GM08714 (cell line): ENCODE data around the gene MOV10L1.

Source experiments
- H3K4me3 ChIP-seq: fragments of 200-500 bp; sonication (Bioruptor generic); 2 replicates; pipeline ENCODE4 v1.5.1; 2014; ENCODE audit warnings: mild to moderate bottlenecking, low read length, inconsistent platforms
- ZNF274 ChIP-seq: IDR thresholded peaks from 2 replicates; pipeline ENCODE4 v1.6.1; 2012; ENCODE audit warnings: mild to moderate bottlenecking, low read depth, low read length

The MOV10L1 gene

DNA sequence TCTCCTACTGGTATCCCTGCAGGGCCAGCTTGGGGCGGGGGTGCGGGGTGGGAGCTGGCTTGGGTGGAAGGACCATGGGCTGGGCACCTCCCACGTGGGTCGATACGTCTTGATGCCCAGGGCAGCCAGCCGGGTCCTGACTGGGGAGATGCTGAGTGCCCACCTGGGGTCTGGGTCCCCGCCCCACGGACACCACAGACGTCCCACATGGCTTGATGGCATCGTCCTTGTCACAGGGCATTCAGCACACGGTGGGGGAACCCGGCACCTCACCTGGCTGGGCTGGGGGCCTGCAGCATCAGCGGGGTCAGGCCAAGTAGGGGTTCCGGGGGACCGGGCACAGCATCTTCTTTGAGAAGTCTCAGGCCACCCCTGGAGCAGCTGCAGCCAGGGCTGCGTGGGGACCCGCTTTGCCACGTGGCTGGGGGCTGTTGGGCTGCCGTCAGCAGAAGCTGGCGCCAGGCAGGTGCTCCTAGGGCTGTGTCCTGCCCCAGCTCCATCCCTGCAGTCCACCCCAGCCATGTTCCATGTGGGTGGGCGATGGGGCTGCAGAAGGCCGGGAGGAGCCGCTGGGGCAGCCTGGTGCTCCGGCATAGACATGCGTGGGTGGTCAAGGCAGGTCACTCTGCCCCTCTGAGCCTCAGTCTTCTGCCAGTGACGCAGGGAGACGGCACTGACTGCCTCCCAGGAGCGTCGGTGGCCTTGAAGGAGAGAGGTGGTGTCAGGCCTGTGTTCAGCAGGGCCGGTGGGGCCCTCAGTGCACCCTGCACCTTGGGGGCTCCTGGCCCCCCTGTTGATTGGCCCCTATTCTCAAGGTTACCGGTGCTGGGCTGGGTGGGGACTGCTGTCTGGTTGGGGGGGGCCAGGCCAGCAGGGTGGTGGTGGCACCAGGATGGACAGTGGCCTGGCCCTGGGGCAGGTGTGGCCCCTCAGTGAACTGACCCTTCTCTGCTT lies 119.4 kb downstream of the MOV10L1 start:
- H3K4me3 ChIP-seq = no peak overlapping the region
- TF ChIP-seq ZNF274 = no peak

DNA sequence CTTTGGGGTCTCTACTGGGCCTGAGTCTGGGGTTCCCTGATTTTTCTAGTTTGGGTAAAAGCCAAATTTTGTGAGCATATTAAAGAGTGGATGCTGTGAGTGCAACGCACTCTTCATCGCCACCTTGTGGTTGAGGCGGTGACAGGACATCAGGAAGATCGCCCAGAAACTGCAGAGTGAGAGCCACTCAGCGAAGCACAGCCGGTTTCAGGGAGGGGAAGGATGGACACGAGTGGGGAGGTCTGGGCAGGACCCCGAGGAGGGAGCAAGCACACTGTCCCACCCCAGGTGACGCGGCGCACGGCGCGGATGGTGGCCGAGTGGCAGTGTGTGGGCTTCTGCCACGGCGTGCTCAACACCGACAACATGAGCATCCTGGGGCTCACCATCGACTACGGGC lies 120.1 kb downstream of the MOV10L1 start:
- TF ChIP-seq ZNF274 = no peak
- no peak overlapping the region for H3K4me3 ChIP-seq

DNA sequence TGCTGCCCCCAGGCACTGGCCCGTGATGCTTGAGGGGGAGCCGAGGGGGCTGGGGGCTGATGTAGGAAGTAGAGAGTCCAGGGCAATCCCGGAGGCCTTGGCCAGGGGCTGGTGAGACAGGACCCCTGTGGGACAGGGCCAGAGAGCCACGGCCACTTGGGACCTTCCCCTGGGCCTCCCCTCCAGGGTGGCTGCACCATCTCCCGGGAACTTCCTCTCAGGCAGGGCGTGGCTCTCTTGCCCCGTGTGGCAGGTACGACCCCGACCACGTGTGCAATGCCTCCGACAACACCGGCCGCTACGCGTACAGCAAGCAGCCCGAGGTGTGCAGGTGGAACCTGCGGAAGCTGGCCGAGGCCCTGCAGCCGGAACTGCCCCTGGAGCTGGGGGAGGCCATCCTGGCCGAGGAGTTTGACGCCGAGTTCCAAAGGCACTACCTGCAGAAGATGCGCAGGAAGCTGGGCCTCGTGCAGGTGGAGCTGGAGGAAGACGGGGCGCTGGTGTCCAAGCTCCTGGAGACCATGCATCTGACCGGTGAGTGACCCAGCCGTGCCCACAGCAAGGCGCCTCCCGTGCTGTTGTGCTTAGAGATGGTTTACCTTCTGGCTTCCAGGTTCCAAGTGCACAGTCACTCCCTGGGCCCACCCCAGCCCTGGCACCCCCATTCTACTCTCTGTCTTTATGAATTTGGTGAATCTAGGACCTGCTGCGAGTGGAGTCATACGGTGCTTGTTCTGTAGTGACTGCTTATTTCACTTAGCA lies 120.8 kb downstream of the MOV10L1 start:
- no peak for TF ChIP-seq ZNF274
- no peak overlapping the region for H3K4me3 ChIP-seq

DNA sequence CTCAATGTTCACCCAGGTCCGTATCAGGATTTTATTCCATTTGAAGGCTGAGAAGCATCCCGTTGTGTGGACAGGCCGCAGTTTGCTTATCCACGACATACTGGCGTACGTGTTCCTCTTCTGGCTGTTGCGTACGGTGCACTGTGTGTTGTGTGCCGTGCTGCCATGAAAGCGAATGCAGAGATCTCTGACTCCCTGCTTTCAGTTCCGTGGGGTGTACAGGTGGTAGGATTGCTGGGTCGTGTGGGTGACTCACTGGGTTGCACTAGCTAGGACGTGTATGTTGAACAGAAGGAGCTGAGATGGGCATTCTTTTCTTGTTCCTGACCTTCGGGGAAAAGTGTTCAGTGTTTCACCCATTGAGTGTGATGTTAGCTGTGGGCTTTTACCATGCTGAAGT lies 121.3 kb downstream of the MOV10L1 start:
- no peak for TF ChIP-seq ZNF274
- H3K4me3 ChIP-seq = no peak overlapping the region
